ENCODE data around the gene SETD4.

The SETD4 gene

DNA sequence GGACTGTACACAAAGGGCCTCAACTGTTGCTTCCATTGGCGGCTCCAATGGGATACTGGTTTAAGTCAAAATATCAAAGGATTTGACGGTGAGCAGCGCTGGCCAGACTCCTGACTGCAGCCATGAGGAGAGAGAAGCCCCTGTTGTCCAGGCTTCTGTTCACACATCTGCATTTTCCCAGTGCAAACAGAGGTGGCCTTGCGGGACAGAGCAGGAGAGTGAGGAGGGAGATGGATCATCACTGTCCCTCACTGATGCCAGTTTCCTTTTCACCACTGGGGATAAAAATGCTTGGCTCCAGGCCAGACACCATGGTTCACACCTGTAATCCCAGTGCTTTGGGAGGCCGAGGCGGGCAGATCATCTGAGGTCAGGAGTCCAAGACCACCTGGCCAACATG is 69.2 kb downstream of the SETD4 start:
- no peaks in the 10 kb centered on the region for H3K27me3 ChIP-seq (ENCODE audit: insufficient read depth, insufficient read length)
- TF ChIP-seq ZNF274 (IDR thresholded peaks at IDR 0.05; ENCODE audit: low read depth, low read length): no peak
- TF ChIP-seq SUZ12 (IDR thresholded peaks at IDR 0.05; ENCODE audit: extremely low read depth, insufficient read depth, insufficient read length): no peak
- no peak for TF ChIP-seq YY1 (IDR thresholded peaks at IDR 0.05; ENCODE audit: insufficient read depth, insufficient read length)
- no peak overlapping the region for H3K9ac ChIP-seq (ENCODE audit: insufficient read length, low read depth)
- H3K4me1 ChIP-seq (ENCODE audit: insufficient read depth, insufficient read length): no peaks in the 10 kb centered on the region
- H3K36me3 ChIP-seq (ENCODE audit: insufficient read depth, insufficient read length, low read length): no peaks in the 10 kb centered on the region
- no peaks in the 10 kb centered on the region; the same call in 1 of the 2 replicates for H3K9me3 ChIP-seq (ENCODE audit: insufficient read depth, low read length)
- no peak overlapping the region for H3K4me3 ChIP-seq (ENCODE audit: insufficient read length, low read depth)
- no peak for DNase-seq (ENCODE audit: low read depth, low spot score)

- H3K9ac ChIP-seq (ENCODE audit: insufficient read length, low read depth): no peak overlapping the region
- DNase-seq (ENCODE audit: low read depth, low spot score): no peak
Observed at GRCh38 chr21:35990609-35991008, 69.7 kb downstream of the SETD4 start.

GRCh38 chr21:35989138-35989735 is 71.1 kb downstream of the SETD4 start:
- Histone ChIP-seq H3K36me3 (ENCODE audit: insufficient read depth, insufficient read length, low read length) (no peaks in the 10 kb centered on the region), H3K9ac (ENCODE audit: insufficient read length, low read depth) (no peak overlapping the region), H3K4me1 (ENCODE audit: insufficient read depth, insufficient read length) (no peaks in the 10 kb centered on the region), H3K4me3 (ENCODE audit: insufficient read length, low read depth) (no peak overlapping the region), H3K9me3 (ENCODE audit: insufficient read depth, low read length) (no peaks in the 10 kb centered on the region; the same call in 1 of the 2 replicates), H3K27me3 (ENCODE audit: insufficient read depth, insufficient read length) (no peaks in the 10 kb centered on the region)
- TF ChIP-seq YY1 (IDR thresholded peaks at IDR 0.05; ENCODE audit: insufficient read depth, insufficient read length): no peak
- TF ChIP-seq ZNF274 (IDR thresholded peaks at IDR 0.05; ENCODE audit: low read depth, low read length): no peak
- TF ChIP-seq SUZ12 (IDR thresholded peaks at IDR 0.05; ENCODE audit: extremely low read depth, insufficient read depth, insufficient read length): no peak
- no peak for DNase-seq (ENCODE audit: low read depth, low spot score)

More at GRCh38 chr21:35990609-35991008, 69.7 kb downstream of the SETD4 start:
- H3K4me3 ChIP-seq (ENCODE audit: insufficient read length, low read depth): no peak overlapping the region
- H3K36me3 ChIP-seq (ENCODE audit: insufficient read depth, insufficient read length, low read length): no peaks in the 10 kb centered on the region
- no peaks in the 10 kb centered on the region; the same call in 1 of the 2 replicates for H3K9me3 ChIP-seq (ENCODE audit: insufficient read depth, low read length)
- TF ChIP-seq YY1 (IDR thresholded peaks at IDR 0.05; ENCODE audit: insufficient read depth, insufficient read length) (no peak), ZNF274 (IDR thresholded peaks at IDR 0.05; ENCODE audit: low read depth, low read length) (no peak), SUZ12 (IDR thresholded peaks at IDR 0.05; ENCODE audit: extremely low read depth, insufficient read depth, insufficient read length) (no peak)
- no peaks in the 10 kb centered on the region for H3K27me3 ChIP-seq (ENCODE audit: insufficient read depth, insufficient read length)
- no peaks in the 10 kb centered on the region for H3K4me1 ChIP-seq (ENCODE audit: insufficient read depth, insufficient read length)

GRCh38 chr21:35988416-35989137 is 71.7 kb downstream of the SETD4 start:
- H3K27me3 ChIP-seq (ENCODE audit: insufficient read depth, insufficient read length): no peaks in the 10 kb centered on the region
- H3K9ac ChIP-seq (ENCODE audit: insufficient read length, low read depth): no peak overlapping the region
- no peak for DNase-seq (ENCODE audit: low read depth, low spot score)
- no peaks in the 10 kb centered on the region for H3K4me1 ChIP-seq (ENCODE audit: insufficient read depth, insufficient read length)
- no peak overlapping the region for H3K4me3 ChIP-seq (ENCODE audit: insufficient read length, low read depth)
- TF ChIP-seq SUZ12 (IDR thresholded peaks at IDR 0.05; ENCODE audit: extremely low read depth, insufficient read depth, insufficient read length) (no peak), YY1 (IDR thresholded peaks at IDR 0.05; ENCODE audit: insufficient read depth, insufficient read length) (no peak)
- no peaks in the 10 kb centered on the region for H3K36me3 ChIP-seq (ENCODE audit: insufficient read depth, insufficient read length, low read length)
- peaks cover 3% of the 10 kb centered on the region; the same call in 1 of the 2 replicates for H3K9me3 ChIP-seq (ENCODE audit: insufficient read depth, low read length)

DNA sequence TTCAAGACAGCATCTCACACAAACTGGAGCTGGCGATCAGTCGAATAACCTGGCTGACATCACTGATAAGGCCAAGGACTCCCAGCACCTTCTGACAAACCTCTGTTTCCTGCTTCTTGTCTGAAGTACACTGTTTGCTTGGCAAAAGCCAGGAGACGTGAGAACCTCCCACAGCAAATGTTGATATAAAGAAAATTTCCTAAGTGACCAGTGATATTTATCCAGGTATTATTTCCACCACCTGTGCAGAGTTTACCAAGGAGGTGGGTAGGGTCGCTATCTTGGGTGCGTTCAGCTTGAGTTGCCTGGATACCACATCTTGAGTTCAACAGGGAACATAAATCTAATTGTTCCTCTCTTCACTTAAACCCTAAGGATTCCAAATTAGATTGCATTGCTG is 72.9 kb downstream of the SETD4 start:
- no peak overlapping the region for H3K9ac ChIP-seq (ENCODE audit: insufficient read length, low read depth)
- no peaks in the 10 kb centered on the region for H3K36me3 ChIP-seq (ENCODE audit: insufficient read depth, insufficient read length, low read length)
- DNase-seq (ENCODE audit: low read depth, low spot score): no peak
- H3K9me3 ChIP-seq (ENCODE audit: insufficient read depth, low read length): peaks cover 6% of the 10 kb centered on the region; the same call in 1 of the 2 replicates
- H3K27me3 ChIP-seq (ENCODE audit: insufficient read depth, insufficient read length): no peaks in the 10 kb centered on the region
- TF ChIP-seq ZNF274 (IDR thresholded peaks at IDR 0.05; ENCODE audit: low read depth, low read length) (no peak), YY1 (IDR thresholded peaks at IDR 0.05; ENCODE audit: insufficient read depth, insufficient read length) (no peak), SUZ12 (IDR thresholded peaks at IDR 0.05; ENCODE audit: extremely low read depth, insufficient read depth, insufficient read length) (no peak)
- H3K4me1 ChIP-seq (ENCODE audit: insufficient read depth, insufficient read length): no peaks in the 10 kb centered on the region
- no peak overlapping the region for H3K4me3 ChIP-seq (ENCODE audit: insufficient read length, low read depth)

DNA sequence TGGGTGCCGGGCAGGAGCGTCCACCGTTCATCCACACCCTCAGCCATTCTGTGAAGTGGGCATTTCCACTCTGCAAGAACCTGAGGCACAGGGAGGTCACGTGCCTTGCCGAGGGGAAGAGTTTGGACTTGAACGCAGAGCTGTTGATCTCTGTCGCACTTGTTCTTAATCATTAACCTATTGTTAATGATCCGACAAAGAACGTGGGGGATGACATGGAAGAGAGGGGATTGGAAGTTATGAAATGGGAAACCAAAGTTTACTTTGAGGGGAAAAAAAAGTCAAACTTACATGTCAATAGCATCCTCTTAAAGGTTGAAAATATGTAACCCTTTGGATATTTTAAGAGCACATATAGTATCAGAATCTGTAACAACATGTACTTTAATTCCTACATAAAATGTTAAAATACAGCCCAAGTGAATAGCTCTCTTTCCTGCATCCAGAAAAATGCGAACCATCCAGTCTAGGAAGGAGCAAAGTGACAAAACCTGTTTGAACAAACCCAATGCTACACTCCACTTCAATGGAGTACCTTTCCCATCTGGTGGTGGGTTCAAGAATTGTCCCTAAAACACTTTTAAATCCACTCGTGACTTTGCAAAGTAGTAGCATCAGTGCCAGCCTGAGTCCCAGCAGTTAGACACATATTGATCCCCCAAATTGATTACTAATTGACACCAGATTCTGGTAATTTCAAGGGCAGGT is 75.5 kb downstream of the SETD4 start:
- no peak for TF ChIP-seq ZNF274 (IDR thresholded peaks at IDR 0.05; ENCODE audit: low read depth, low read length)
- TF ChIP-seq YY1 (IDR thresholded peaks at IDR 0.05; ENCODE audit: insufficient read depth, insufficient read length): no peak
- no peak for TF ChIP-seq SUZ12 (IDR thresholded peaks at IDR 0.05; ENCODE audit: extremely low read depth, insufficient read depth, insufficient read length)
- Histone ChIP-seq H3K9ac (ENCODE audit: insufficient read length, low read depth) (no peak overlapping the region), H3K4me3 (ENCODE audit: insufficient read length, low read depth) (no peak overlapping the region), H3K27me3 (ENCODE audit: insufficient read depth, insufficient read length) (no peaks in the 10 kb centered on the region), H3K9me3 (ENCODE audit: insufficient read depth, low read length) (peaks cover 6% of the 10 kb centered on the region; the same call in 1 of the 2 replicates), H3K36me3 (ENCODE audit: insufficient read depth, insufficient read length, low read length) (no peaks in the 10 kb centered on the region), H3K4me1 (ENCODE audit: insufficient read depth, insufficient read length) (no peaks in the 10 kb centered on the region)
- DNase-seq (ENCODE audit: low read depth, low spot score): no peak

All from NT2/D1 (cell line).